Activated CD4-positive, alpha-beta T cell treated with anti-CD3 and anti-CD28 coated beads, Interleukin-2, amount 10 ng/mL, durations not matched to agents 24 days and 14 days (primary cell): ENCODE data around the gene LRRC15. TPM values are rescaled to one million over a fixed set of nuclear protein-coding genes. Genes with fewer than 3 reads are reported as not detected.

Experiments used
- DNase-seq: peaks from one replicate; pipeline ENCODE4 v3.0.0; 2022
- H3K27ac Mint-ChIP-seq: one replicate; pipeline ENCODE4 v1.8.0; 2022; ENCODE audit warnings: mild to moderate bottlenecking, mixed read lengths
- H3K27me3 Mint-ChIP-seq: one replicate; pipeline ENCODE4 v1.8.0; 2022; ENCODE audit warnings: mixed read lengths
- H3K36me3 Mint-ChIP-seq: one replicate; pipeline ENCODE4 v1.8.0; 2022; ENCODE audit warnings: low read depth, mild to moderate bottlenecking, mixed read lengths
- H3K4me1 Mint-ChIP-seq: one replicate; pipeline ENCODE4 v1.8.0; 2021; ENCODE audit warnings: mixed read lengths
- H3K4me3 Mint-ChIP-seq: one replicate; pipeline ENCODE4 v1.8.0; 2022; ENCODE audit warnings: mild to moderate bottlenecking, moderate library complexity, mixed read lengths
- H3K9me3 Mint-ChIP-seq: one replicate; pipeline ENCODE4 v1.8.0; 2021; ENCODE audit warnings: mixed read lengths
- intact Hi-C: fragments of 100-400 bp; cut with micrococcal nuclease; formaldehyde crosslinking; loops from one replicate; pipeline ENCODE4 v1.15.1; 2023
- total RNA-seq: library from RNA; stranded (reverse); gene quantifications from 2 replicates; pipeline ENCODE4 v1.2.3, GENCODE V29; 2022

Gene LRRC15
- total RNA-seq, result not detected in 2 replicates

DNA sequence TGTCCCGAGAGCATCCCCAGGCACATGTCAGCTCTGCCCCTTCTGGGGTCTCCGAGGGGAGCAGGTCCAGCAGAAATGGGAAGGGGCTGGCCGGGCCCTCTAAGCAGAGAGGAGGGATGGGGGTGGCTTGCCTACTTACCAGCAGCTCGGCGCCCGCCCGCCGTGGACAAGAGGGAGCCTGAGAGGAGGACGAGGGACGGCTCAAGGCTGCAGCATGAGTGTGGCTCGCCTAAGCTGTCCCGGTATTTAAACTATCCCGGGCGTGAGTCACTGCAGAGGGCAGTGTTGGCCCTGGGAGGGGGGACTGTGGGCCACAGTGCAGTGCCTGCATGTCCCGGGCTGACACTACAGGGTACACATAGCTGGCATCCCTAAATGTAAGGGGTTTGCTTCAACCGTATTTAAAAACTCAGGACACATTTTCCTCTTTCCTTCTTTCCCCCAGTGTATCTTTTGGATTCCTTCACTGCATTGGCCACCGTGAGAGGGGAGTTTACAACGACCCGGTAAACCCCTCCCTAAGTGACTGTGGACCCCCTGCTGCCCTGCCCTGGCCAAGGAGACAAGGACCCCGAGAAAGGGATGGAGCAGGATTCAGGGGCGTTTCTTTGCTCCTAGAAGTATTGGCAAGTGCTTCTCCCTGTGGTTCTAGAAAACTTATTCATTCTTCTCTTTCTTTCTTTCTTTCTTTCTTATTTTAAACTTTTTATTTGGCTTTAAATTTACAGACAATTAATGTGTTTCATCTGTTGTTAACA is at the start of gene LRRC15:
Gene LRRC15, minus strand, starts transcription at position 222 of the 758 bp plus-strand sequence. CDS start 8,700 bp downstream, outside the sequence.
- DNase-seq, result no peak
- Mint-ChIP-seq H3K27ac (no peak within 1 kb of the TSS), H3K27me3 (peaks cover 31% of the 10 kb centered on the region), H3K4me1 (no peaks in the 10 kb centered on the region), H3K9me3 (no peaks in the 10 kb centered on the region), H3K36me3 (no peaks in the 10 kb centered on the region), H3K4me3 (no peak within 1 kb of the TSS)
- intact Hi-C loops, result no loop called here

DNA sequence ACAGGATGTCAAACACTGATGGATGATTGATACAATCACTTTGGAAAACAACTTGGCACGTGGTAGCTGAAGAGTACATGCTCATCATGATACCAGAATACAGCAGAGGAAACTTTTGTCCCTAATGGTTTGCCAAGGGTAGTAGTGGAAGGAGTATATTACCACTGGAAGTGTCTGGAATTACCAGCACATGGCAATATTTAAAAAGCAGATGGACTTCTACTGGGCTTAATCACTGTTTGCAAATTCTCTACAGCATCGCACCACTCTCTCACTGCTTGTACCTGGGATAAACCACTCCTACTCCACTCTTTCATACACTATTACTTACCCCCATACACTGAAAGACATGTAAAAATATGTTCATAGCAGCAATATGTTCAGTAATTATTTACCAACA is 49.1 kb upstream of the LRRC15 start:
- peaks cover 2% of the 10 kb centered on the region for H3K4me1 Mint-ChIP-seq
- DNase-seq, result no peak
- no peak overlapping the region for H3K27ac Mint-ChIP-seq
- no peaks in the 10 kb centered on the region for H3K27me3 Mint-ChIP-seq
- H3K9me3 Mint-ChIP-seq, result no peaks in the 10 kb centered on the region
- intact Hi-C loops, result loop anchor here (5.0 kb wide), 1 partner anchor 39 kb away; no protein-coding TSS in a partner anchor
- peaks cover 34% of the 10 kb centered on the region for H3K36me3 Mint-ChIP-seq
- no peak overlapping the region for H3K4me3 Mint-ChIP-seq

DNA sequence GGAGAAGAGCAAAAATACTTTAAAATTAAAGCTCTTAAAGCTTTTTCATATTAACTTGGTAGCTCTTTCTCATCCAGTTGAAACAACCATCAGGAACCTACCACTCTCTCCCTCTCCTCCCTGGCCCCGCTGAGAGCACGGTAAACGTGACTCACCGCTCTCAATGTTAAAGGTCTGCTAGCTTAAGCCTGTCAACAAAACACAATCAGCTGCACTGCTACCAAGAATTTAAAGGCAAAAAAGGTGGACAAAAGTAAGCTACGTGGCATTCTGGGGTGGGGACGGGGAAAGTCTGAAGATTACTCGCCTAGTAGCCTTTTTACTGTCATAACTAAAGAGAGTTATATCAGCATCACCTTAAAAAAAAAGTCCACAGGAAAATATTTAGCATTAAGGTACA is 37.9 kb upstream of the LRRC15 start:
- DNase-seq, result peak; percentile 56
- intact Hi-C loops, result no loop called here
- Mint-ChIP-seq H3K4me1 (peaks cover 8% of the 10 kb centered on the region), H3K27me3 (no peaks in the 10 kb centered on the region), H3K4me3 (no peak overlapping the region), H3K36me3 (peaks cover 41% of the 10 kb centered on the region), H3K27ac (peak overlapping the region; percentile 16), H3K9me3 (no peaks in the 10 kb centered on the region)

DNA sequence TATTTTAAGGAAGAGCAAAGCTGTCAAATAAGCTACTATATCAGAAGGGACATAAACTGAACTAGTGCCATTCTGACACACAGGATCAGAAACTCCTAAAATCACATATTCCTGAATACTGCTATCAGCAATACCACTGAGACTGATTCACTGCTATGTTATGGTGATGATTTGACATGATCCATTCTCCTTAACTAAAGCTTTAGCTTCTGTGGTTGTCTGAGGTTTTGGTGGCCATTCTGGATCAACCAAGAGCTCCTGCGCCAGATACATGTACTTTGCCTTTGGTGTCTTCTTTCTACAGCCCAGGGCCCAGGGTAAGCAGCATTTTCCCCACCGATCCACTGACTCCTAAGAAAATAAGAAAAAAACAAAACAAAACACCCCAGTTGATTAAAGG is 36.2 kb upstream of the LRRC15 start:
- intact Hi-C loops, result no loop called here
- Mint-ChIP-seq H3K36me3 (peaks cover 35% of the 10 kb centered on the region), H3K9me3 (no peaks in the 10 kb centered on the region), H3K27me3 (no peaks in the 10 kb centered on the region), H3K4me3 (no peak overlapping the region), H3K27ac (no peak overlapping the region), H3K4me1 (peaks cover 8% of the 10 kb centered on the region)
- peak; percentile 46 for DNase-seq

DNA sequence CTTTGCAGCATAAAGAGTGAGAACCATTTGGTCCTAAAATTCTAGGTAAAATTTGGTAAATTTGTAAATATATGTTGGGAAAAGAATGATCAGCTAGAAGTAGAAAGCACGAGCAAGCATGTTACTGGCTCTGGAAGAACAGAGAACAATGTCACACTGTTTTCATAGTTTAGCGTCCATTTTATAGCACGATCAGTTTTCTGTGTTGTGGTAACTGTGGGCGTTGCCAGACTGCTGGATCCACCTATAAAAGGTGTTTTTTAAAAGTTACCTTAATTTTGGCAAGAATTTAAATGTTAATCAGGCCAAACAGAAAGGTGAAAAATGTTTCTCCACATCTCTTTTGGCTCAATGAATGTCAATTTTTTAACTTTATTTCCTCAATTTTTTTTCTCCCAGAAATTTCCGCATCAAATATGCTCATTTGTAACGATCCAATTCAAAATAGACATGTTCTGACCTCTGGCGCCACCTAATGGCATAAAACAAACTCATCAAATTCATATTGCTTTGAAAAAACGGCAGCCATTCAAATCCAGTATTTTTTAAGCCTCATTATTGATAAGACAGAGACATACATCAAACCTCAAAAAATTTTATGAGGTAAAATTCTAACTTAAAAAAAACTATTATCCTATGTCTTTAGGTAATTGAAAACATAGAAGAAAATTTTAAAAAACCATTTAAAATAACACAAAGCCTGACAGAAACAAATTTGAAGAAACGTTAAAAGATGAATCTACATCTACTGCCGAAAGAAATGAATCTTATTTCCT is 35.0 kb upstream of the LRRC15 start:
- Mint-ChIP-seq H3K27me3 (no peaks in the 10 kb centered on the region), H3K4me3 (no peak overlapping the region), H3K27ac (no peak overlapping the region), H3K4me1 (peaks cover 13% of the 10 kb centered on the region), H3K9me3 (no peaks in the 10 kb centered on the region), H3K36me3 (peaks cover 30% of the 10 kb centered on the region)
- DNase-seq, result peak; percentile 85
- intact Hi-C loops, result loop anchor here (1.0 kb wide), 2 partner anchors 9 to 71 kb away; no protein-coding TSS in a partner anchor

DNA sequence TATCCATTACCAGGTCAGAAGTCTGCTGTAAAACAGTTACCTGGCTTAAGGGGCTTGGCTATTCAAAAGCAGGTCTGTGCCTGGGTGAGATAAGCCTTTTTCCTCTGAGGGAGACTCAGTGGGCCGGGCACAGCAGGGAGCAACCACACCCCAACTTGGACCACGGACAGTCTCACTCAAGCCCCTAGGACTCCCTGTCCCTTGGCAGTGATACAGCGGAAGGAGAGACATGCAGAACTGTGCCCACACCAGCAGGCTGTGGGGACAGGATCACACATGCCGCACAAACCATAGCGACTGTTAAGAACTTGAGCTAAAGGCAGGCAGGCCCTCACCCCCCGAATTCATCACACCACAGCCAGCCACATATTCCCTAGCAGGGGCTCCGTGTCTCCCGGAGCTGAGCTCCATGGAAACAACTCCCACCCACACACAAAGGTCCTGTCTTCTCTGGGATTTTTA is 32.4 kb upstream of the LRRC15 start:
- intact Hi-C loops, result no loop called here
- peaks cover 36% of the 10 kb centered on the region for H3K4me1 Mint-ChIP-seq
- no peaks in the 10 kb centered on the region for H3K9me3 Mint-ChIP-seq

DNA sequence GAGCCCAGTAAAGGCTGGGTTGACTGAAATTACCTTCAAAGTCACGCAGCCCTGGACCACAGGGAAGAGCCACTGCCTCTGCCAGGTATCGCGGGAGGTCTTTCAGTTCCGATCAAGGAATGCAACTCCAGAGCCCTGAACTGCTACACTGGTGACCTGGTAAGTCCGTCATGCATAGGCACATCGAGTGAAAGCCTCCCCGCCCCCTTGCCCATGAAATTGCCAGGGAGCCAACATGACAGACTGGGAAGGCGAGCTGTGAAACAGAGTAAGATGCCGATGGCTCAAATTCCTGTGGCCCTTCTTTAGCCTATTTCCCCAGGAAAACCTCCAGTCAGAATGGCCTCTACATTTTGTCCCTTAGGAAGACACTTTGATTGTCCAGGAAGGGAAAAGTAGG is 31.8 kb upstream of the LRRC15 start:
- Mint-ChIP-seq H3K36me3 (peaks cover 14% of the 10 kb centered on the region), H3K9me3 (no peaks in the 10 kb centered on the region), H3K27me3 (peaks cover 11% of the 10 kb centered on the region), H3K27ac (no peak overlapping the region), H3K4me1 (peaks cover 37% of the 10 kb centered on the region), H3K4me3 (no peak overlapping the region)
- peak; percentile 55 for DNase-seq
- intact Hi-C loops, result no loop called here

More for the DNA sequence above, 32.4 kb upstream of the LRRC15 start:
- Mint-ChIP-seq H3K4me3 (no peak overlapping the region), H3K27me3 (peaks cover 11% of the 10 kb centered on the region), H3K27ac (no peak overlapping the region), H3K36me3 (peaks cover 16% of the 10 kb centered on the region)
- DNase-seq, result peak; percentile 53

DNA sequence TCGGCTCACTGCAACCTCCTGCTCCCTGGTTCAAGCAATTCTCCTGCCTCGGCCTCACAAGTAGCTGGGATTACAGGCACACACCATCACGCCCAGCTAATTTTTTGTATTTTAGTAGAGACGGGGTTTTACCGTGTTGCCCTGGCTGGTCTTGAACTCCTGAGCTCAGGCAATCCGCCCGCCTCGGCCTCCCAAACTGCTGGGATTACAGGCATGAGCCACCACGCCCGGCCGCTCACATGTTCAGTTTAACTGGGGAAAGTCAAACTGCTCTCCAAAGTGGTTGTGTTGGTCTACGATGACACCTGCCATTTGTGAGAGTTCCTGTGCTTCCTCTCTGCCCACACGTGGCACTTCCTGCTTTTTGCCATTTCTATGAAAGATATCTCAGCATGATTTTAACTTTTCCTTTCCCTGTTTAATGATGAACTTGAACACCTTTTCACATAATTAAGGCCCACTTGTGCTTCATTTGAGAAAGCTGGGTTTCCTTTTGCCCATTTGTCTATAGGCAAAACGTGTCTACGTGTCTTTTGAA is 30.4 kb upstream of the LRRC15 start:
- Mint-ChIP-seq H3K36me3 (peaks cover 10% of the 10 kb centered on the region), H3K9me3 (no peaks in the 10 kb centered on the region), H3K27ac (no peak overlapping the region), H3K4me1 (peaks cover 49% of the 10 kb centered on the region), H3K4me3 (no peak overlapping the region), H3K27me3 (peaks cover 15% of the 10 kb centered on the region)
- DNase-seq, result no peak
- intact Hi-C loops, result loop anchor here (5.0 kb wide), 1 partner anchor 122 kb away; no protein-coding TSS in a partner anchor

DNA sequence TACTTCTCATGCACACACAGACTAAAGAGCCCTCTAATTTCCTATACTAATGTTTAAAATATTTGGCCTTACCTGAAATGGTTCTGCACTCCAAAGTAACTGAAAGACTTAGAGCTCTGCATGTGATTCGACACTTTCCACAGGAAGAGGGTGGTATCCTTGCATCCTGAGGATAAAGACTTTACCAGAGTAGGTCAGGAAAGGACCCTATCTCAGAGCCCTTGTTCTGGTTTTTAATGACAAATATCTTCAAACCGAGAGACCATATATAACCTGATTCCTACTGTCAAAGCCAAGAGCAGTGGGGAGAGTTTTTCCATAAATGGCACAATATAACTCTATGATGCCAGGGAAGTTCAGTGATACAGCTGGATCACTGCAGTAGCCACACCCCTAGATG is 29.6 kb upstream of the LRRC15 start, which contains the start of gene GP5:
Gene GP5, minus strand, starts transcription at position 101 of the 400 bp plus-strand sequence. CDS start 984 bp downstream, outside the sequence.
- Mint-ChIP-seq H3K36me3 (peaks cover 7% of the 10 kb centered on the region), H3K9me3 (no peaks in the 10 kb centered on the region), H3K27ac (no peak within 1 kb of the TSS), H3K27me3 (peaks cover 15% of the 10 kb centered on the region), H3K4me1 (peaks cover 49% of the 10 kb centered on the region), H3K4me3 (peak within 1 kb of the TSS; percentile 82)
- intact Hi-C loops, result loop anchor here (5.0 kb wide), 1 partner anchor 123 kb away; no protein-coding TSS in a partner anchor
- no peak for DNase-seq

DNA sequence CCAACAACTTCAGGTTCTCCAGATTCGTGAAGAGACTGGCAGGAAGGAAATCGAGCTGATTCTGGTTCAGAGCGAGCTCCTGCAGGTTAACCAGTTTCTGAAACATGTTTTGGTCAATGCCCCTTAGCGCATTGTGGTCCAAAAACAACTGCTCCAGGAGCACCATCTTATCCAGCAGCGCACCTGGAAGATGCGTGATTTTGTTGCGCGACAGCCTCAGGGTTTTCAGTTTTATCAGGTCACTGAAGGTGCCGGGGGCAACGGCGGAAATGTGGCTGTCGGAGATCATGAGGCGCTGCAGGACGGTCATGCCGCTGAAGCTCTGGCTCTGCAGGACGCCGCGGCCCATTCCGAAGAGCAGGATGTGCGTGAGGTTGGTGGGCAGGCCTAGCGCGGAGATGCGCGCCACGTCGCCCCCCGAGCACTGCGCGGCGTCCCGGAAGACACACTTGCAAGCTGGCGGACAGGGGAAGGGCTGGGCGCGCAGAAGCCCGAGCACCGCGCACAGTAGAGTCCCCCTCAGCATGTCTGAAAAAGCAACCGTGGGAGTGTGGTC is 28.3 kb upstream of the LRRC15 start:
- peaks cover 49% of the 10 kb centered on the region for H3K4me1 Mint-ChIP-seq
- H3K9me3 Mint-ChIP-seq, result no peaks in the 10 kb centered on the region
- peak; percentile 78 for DNase-seq
- intact Hi-C loops, result loop anchor here (2.0 to 5.0 kb wide), 3 partner anchors 65 to 263 kb away; no protein-coding TSS in a partner anchor
- H3K4me3 Mint-ChIP-seq, result peak overlapping the region; percentile 82
- peaks cover 15% of the 10 kb centered on the region for H3K27me3 Mint-ChIP-seq
- H3K27ac Mint-ChIP-seq, result no peak overlapping the region
- H3K36me3 Mint-ChIP-seq, result peaks cover 2% of the 10 kb centered on the region

DNA sequence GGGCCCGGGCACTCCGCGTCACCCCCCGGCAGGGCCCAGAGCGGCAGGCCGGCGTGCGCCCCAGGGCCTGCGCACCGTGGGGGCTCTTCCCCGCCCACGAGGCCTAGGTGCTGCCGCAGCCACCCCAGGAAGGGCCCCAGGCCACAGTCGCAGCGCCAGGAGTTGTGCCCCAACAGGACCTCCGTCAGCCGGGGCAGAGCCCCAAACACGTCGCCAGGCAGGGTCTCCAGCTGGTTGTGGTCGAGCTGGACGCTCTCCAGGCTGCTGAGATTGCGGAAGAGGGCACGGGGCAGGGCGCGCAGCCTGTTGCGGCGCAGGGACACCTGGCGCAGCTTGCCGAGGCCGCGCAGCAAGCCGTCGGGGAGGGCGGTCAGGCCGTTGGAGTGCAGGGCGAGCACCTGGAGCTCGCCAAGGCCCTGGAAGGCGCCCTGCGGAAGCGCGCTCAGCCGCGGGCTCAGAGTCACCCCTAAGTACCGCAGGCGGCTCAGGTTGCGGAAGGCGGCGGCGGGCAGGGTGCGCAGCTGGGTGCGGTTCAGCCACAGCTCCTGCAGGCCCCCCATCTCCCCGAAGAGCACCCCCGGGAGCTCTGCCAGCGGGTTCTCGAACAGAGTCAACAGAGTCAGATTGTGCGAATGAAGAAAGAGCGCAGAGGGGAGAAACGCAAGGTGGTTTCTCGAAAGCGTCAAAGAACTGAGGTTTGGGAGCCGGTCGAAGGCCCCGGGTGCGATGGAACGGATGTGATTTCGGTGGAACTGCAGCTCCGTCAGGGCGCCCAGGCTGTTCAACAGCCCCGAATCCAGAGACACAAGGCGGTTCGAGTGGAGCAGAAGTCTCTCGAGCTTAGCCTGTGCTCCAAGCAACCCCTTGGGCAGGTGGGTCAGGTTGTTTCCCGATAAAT is 27.6 kb upstream of the LRRC15 start:
- Mint-ChIP-seq H3K9me3 (no peaks in the 10 kb centered on the region), H3K27ac (peak overlapping the region; percentile 66), H3K4me3 (peak overlapping the region; percentile 82), H3K27me3 (peaks cover 18% of the 10 kb centered on the region), H3K4me1 (peaks cover 49% of the 10 kb centered on the region), H3K36me3 (peaks cover 2% of the 10 kb centered on the region)
- DNase-seq, result peak; percentile 84
- intact Hi-C loops, result loop anchor here (2.0 to 5.0 kb wide), 3 partner anchors 64 to 262 kb away; no protein-coding TSS in a partner anchor

DNA sequence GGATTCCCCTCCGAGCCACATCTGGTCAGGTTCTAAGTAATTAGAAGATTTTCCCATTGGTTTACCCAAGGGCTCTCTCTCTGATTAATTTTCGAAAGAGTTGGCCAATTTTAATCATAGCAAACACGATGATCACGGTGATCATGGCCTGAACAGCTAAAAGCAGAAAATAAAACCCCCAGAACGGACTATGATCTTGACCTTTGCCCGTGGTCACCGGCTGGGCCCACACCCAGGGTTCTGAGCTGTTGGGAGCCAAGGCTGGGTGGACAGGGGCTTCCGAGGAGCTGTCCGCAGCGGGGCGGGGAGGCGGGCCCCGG is 27.0 kb upstream of the LRRC15 start:
- H3K9me3 Mint-ChIP-seq, result no peaks in the 10 kb centered on the region
- H3K27ac Mint-ChIP-seq, result peak overlapping the region; percentile 78
- H3K36me3 Mint-ChIP-seq, result peaks cover 2% of the 10 kb centered on the region
- intact Hi-C loops, result loop anchor here (2.0 to 5.0 kb wide), 3 partner anchors 64 to 262 kb away; no protein-coding TSS in a partner anchor
- peaks cover 18% of the 10 kb centered on the region for H3K27me3 Mint-ChIP-seq
- peaks cover 49% of the 10 kb centered on the region for H3K4me1 Mint-ChIP-seq
- DNase-seq, result no peak
- H3K4me3 Mint-ChIP-seq, result peak overlapping the region; percentile 82
